Measurements from ENCODE around the gene TBL1XR1. TPM values are rescaled to one million over a fixed set of nuclear protein-coding genes. Genes with fewer than 3 reads are reported as not detected.

The TBL1XR1 gene
- total RNA-seq, 1 experiment from 2014 or later, result 127 TPM

DNA sequence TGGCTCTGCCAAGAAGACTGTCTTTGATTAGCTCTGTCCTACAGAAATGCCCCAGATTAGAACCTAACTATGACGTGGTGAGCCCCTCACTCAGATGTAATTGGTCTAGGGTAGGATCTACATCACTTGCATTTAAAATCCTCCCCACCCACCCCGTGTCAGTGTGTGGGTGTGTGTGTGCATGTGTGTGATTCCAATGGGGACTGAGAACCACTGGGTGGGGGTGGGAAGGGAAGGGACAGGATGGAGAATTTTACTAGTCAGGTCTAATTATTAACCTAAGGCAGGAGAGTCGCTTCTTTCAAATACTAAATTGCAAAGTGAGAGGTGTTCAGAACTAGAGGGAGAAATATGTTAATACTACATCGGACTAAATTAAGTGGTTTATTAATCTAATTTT, 91.7 kb downstream of the TBL1XR1 start:
- Mint-ChIP-seq H3K9me3 (ENCODE audit: unreplicated experiment) (no peaks in the 10 kb centered on the region), H3K27me3 (ENCODE audit: insufficient read depth, unreplicated experiment) (no peaks in the 10 kb centered on the region), H3K4me3 (ENCODE audit: unreplicated experiment) (no peak overlapping the region), H3K4me1 (ENCODE audit: low read depth, unreplicated experiment) (peaks cover 28% of the 10 kb centered on the region), H3K36me3 (ENCODE audit: insufficient read depth, unreplicated experiment) (no peaks in the 10 kb centered on the region), H3K27ac (ENCODE audit: unreplicated experiment) (no peak overlapping the region)
- intact Hi-C loops (cut with micrococcal nuclease; ENCODE audit: unreplicated experiment), result no loop called here
- Histone ChIP-seq H3K36me3 (ENCODE audit: control insufficient read depth, insufficient read depth, low read length) (no peaks in the 10 kb centered on the region), H3K9me3 (no peaks in the 10 kb centered on the region), H3K4me1 (peaks cover 30% of the 10 kb centered on the region), H3K4me3 (ENCODE audit: low read depth, low read length) (no peak overlapping the region), H3K27me3 (replicated peaks; ENCODE audit: control insufficient read depth, insufficient read depth, low read length) (no peaks in the 10 kb centered on the region)
- ChIA-PET POLR2A (no interaction called here), CTCF (no interaction called here)
- TF ChIP-seq, protein P1, sequence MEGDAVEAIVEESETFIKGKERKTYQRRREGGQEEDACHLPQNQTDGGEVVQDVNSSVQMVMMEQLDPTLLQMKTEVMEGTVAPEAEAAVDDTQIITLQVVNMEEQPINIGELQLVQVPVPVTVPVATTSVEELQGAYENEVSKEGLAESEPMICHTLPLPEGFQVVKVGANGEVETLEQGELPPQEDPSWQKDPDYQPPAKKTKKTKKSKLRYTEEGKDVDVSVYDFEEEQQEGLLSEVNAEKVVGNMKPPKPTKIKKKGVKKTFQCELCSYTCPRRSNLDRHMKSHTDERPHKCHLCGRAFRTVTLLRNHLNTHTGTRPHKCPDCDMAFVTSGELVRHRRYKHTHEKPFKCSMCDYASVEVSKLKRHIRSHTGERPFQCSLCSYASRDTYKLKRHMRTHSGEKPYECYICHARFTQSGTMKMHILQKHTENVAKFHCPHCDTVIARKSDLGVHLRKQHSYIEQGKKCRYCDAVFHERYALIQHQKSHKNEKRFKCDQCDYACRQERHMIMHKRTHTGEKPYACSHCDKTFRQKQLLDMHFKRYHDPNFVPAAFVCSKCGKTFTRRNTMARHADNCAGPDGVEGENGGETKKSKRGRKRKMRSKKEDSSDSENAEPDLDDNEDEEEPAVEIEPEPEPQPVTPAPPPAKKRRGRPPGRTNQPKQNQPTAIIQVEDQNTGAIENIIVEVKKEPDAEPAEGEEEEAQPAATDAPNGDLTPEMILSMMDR (IDR thresholded peaks at IDR 0.05; ENCODE audit: insufficient read depth in 1 of 2, low read depth in 1 of 2, low read length in 1 of 2, severe bottlenecking in 1 of 2, unreplicated experiment in 1 of 2), result no peak
- no peak for DNase-seq
- BruUV-seq (replicated peaks), result no TSS peak

DNA sequence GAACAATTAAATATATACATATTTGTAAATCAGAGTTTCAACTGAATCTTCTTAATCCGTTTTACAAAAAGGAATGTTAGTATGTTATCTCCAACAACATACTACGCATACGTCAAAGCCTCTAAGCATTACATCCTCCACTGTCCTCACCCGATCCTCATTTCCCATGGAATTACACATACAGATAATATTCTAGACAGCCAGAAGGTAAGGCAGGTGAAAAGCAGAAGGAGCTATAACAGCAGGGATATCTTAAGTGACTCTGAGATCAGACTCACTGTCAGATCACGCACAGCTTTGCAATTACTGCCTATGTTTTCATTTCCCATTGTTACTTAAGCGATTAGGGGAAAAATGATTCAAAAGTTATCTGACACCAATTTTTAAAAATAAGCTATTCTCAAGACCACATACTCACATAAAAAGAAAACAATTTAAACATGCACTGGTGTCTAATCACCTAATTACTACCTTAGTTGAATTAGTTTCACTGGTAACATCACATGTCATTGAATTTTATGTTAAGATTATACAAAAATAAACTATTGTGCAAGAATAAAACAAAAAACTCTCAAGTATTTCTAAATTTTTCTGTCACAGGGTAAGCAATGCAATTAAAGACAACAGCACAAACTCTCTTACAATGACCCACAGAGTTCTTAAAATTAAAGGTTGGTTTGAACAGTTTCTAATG, 92.8 kb downstream of the TBL1XR1 start:
- no peak for DNase-seq
- BruUV-seq (replicated peaks), result no TSS peak
- ChIA-PET CTCF (no interaction called here), POLR2A (no interaction called here)
- H3K9me3 ChIP-seq, result no peaks in the 10 kb centered on the region
- H3K4me1 Mint-ChIP-seq (ENCODE audit: low read depth, unreplicated experiment), result peaks cover 24% of the 10 kb centered on the region
- peaks cover 30% of the 10 kb centered on the region for H3K4me1 ChIP-seq
- no peaks in the 10 kb centered on the region for H3K27me3 Mint-ChIP-seq (ENCODE audit: insufficient read depth, unreplicated experiment)
- TF ChIP-seq, protein P1 (IDR thresholded peaks at IDR 0.05; ENCODE audit: insufficient read depth in 1 of 2, low read depth in 1 of 2, low read length in 1 of 2, severe bottlenecking in 1 of 2, unreplicated experiment in 1 of 2), result no peak
- H3K4me3 Mint-ChIP-seq (ENCODE audit: unreplicated experiment), result no peak overlapping the region
- no peaks in the 10 kb centered on the region for H3K27me3 ChIP-seq (replicated peaks; ENCODE audit: control insufficient read depth, insufficient read depth, low read length)
- H3K9me3 Mint-ChIP-seq (ENCODE audit: unreplicated experiment), result no peaks in the 10 kb centered on the region
- no peaks in the 10 kb centered on the region for H3K36me3 Mint-ChIP-seq (ENCODE audit: insufficient read depth, unreplicated experiment)
- intact Hi-C loops (cut with micrococcal nuclease; ENCODE audit: unreplicated experiment), result no loop called here
- H3K4me3 ChIP-seq (ENCODE audit: low read depth, low read length), result no peak overlapping the region
- no peaks in the 10 kb centered on the region for H3K36me3 ChIP-seq (ENCODE audit: control insufficient read depth, insufficient read depth, low read length)
- no peak overlapping the region for H3K27ac Mint-ChIP-seq (ENCODE audit: unreplicated experiment)

DNA sequence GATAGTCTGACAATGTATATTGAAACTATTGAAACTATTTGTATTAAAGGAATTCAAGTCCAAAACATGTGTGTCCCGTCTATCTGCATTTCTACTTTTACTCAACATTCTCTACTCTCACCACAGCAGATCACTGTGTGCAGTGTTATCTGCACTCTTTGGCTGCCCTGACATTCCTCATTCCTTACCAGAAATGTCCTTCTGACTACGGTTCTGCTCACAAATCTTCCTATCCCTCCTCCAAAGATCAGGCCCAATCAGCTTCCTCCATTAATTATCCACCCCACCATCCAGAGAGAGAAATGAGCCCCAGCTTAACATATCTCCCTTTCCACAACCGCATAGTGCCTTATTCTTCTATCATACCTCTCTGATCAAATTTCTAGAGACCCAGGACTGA, 94.7 kb downstream of the TBL1XR1 start:
- no peaks in the 10 kb centered on the region for H3K36me3 ChIP-seq (ENCODE audit: control insufficient read depth, insufficient read depth, low read length)
- intact Hi-C loops (cut with micrococcal nuclease; ENCODE audit: unreplicated experiment), result no loop called here
- BruUV-seq (replicated peaks), result no TSS peak
- no peak overlapping the region for H3K4me3 ChIP-seq (ENCODE audit: low read depth, low read length)
- Mint-ChIP-seq H3K27ac (ENCODE audit: unreplicated experiment) (no peak overlapping the region), H3K4me1 (ENCODE audit: low read depth, unreplicated experiment) (peaks cover 21% of the 10 kb centered on the region), H3K27me3 (ENCODE audit: insufficient read depth, unreplicated experiment) (no peaks in the 10 kb centered on the region), H3K4me3 (ENCODE audit: unreplicated experiment) (peak overlapping the region; percentile 1), H3K9me3 (ENCODE audit: unreplicated experiment) (no peaks in the 10 kb centered on the region), H3K36me3 (ENCODE audit: insufficient read depth, unreplicated experiment) (no peaks in the 10 kb centered on the region)
- TF ChIP-seq, protein P1 (IDR thresholded peaks at IDR 0.05; ENCODE audit: insufficient read depth in 1 of 2, low read depth in 1 of 2, low read length in 1 of 2, severe bottlenecking in 1 of 2, unreplicated experiment in 1 of 2), result no peak
- no peaks in the 10 kb centered on the region for H3K9me3 ChIP-seq
- DNase-seq, result peak in 1 of 2 experiments; percentile 3
- ChIA-PET CTCF (no interaction called here), POLR2A (no interaction called here)
- H3K4me1 ChIP-seq, result peaks cover 30% of the 10 kb centered on the region
- H3K27me3 ChIP-seq (replicated peaks; ENCODE audit: control insufficient read depth, insufficient read depth, low read length), result no peaks in the 10 kb centered on the region
